Inflammatory macrophage (primary cell): ENCODE data around the gene RNF8.
"Not testable (repeated sequence)": the region's sequence is repeated elsewhere in the genome, so short reads cannot be mapped to it uniquely, and the experiment has no call there.

ENCODE experiments used
- DNase-seq, 2 donors: peaks; one replicate each; pipeline ENCODE4 v3.0.0-alpha.2; 2020 to 2022

The RNF8 gene

DNA sequence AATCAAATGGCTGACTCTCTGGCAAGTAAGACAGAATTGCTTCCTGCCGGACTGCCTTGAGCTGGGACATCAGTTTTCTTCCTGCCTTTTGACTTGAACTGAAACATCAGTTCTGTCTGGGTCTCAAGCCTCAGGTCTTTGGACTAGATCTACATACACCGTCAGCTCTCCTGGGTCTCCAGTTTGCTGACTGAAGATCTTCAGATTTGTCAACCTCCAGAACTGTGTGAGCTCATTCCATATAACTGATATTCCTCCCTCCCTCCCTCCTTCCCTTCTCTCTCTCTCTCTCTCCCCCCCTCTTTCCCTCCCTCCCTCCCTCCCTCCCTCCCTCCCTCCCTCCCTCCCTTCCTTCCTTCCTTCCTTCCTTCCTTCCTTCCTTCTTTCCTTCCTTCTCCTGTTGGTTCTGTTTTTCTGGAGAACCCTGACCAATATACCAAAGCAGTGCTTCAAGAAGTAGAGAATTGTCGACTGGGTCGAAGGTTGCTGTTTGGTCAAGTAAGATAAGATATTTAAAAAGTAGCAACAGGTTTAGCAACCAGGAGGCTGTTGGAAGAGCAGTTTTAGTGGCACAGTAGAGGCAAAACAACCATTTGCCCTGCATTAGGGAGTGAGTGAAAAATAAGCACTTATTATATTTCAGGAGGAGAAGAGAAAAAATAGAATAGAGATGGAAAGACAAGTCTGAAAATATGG lies 46.2 kb downstream of the RNF8 start:
- DNase-seq: no peak

DNA sequence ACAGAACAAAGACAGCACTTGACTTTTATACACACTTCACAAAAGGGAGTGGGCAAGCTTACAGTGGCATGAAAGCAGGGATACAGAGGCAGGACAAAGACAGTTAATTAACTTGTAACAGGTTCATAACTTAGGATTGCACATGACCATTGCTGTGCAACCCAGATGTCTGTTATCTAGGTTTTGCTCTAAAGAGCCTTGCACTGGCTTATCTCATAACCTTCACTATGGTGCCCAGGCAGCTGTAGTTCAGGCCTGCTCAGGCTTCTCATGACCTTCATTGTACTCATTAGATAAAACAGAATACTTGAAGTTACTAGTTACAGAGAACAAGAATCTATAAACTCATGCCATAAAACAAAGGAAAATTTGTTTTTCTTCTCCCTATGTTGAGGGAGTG lies 47.9 kb downstream of the RNF8 start:
- not testable (repeated sequence) for DNase-seq

- DNase-seq: no peak
Observed at GRCh38 chr6:37406726-37407341, 53.1 kb downstream of the RNF8 start.

- no peak for DNase-seq
Observed at GRCh38 chr6:37407948-37408347, 54.2 kb downstream of the RNF8 start.

- DNase-seq: no peak
Observed at GRCh38 chr6:37409501-37409900, 55.7 kb downstream of the RNF8 start.

- DNase-seq: no peak
Observed at GRCh38 chr6:37417393-37417792, 63.6 kb downstream of the RNF8 start.

- no peak for DNase-seq
Observed at GRCh38 chr6:37418722-37419121, 64.9 kb downstream of the RNF8 start.

- DNase-seq: no peak
Observed at GRCh38 chr6:37426058-37426944, 72.5 kb downstream of the RNF8 start.

DNA sequence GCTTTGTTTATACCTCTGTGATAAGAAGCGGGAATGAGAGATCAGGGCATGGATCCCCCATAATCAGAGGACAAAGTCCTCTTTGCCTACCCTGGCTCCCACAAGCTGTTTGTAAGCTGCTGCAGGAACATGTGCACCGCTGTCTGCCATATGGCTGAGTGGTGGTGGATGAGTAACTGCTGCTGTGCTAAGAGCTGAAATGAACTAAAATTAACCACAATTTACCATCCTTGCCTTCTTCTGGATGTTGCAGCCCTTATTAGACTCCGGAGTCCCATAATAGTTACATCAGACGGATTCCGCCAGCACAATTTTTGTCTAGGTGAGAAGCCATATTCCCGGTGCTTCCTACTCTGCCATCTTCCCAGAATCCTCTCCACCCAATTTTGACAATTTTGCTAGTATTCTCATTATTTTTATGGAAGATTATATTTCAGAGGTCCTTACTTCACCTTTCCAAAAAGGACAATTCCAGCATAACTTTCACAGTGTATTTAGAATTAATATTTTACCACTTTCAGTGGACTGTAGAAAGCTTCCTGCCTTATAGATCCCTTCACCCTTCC lies 73.2 kb downstream of the RNF8 start:
- DNase-seq: no peak

DNA sequence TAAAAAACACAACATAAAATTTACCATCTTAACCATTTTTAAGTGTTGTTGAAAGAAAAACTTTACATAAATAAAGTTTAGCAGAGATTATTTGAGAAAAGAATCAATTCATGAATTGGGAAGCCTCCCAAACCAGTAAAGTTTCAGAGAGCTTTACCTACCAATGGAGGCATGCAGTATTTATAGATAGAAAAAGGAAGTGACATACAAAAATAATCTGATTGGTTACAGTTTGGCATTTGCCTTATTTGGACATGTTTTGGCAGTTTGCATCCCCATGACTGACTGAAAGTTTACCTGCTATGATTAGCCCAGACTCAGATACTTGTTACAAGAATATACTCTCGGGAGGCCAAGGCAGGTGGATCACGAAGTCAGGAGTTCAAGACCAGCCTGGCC lies 75.6 kb downstream of the RNF8 start:
- no peak for DNase-seq

- peak in 1 of 2 donors; percentile 2 for DNase-seq
Observed at GRCh38 chr6:37432590-37432915, 78.8 kb downstream of the RNF8 start.

- DNase-seq: peak; percentile 95 to 96
Observed at GRCh38 chr6:37432916-37433656, 79.3 kb downstream of the RNF8 start, which contains the start of gene CMTR1. TSS of gene CMTR1 (plus strand) at chr6:37433221. CDS start at chr6:37435630, 2,409 bp downstream.

DNA sequence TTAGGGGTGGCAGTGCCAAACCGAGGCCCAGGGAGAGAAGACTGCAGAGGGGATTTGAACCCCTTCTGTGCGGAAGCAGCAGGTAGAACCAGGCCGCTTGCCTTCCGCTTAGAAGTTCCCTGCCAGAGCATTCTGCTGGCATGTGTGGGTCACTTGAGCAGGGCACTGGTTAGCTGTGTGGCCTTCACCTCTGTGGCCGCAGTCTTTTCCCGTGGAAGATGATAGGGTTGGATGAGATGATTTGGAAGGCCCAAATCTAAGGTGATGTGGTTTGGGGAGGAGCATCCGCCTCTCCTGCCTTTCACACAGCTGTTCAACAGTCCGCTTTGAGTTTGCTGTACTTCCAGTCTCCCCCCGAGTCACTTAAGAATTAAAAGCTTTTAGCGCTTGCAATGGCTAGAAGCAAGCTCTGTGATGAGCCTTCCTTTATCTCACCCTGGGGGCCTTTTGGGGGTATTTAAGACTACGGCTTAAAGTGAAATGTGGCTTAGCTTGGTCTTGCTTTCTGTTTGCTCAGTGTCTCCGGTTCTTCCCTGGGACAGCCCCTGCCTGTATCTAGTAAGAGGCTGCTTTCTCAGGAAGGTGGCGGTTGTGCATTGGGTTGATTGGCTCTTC lies 80.0 kb downstream of the RNF8 start:
- DNase-seq: peak; percentile 8 to 30

DNA sequence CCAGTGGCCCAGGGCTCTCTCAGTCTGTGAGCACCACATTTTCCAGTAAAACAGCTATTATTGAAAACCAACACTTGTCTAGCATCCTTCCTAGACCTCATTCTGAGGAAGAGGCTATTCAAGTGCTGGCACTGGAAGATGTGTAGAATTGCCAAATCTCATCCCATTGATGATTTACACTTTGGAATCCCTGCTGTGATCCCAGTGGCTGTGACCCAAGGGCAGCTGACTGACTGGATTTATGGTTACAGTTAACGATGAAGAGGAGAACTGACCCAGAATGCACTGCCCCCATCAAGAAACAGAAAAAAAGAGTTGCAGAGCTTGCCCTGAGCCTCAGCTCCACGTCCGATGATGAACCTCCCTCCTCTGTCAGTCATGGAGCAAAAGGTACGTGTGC lies 81.6 kb downstream of the RNF8 start:
- DNase-seq: no peak

DNA sequence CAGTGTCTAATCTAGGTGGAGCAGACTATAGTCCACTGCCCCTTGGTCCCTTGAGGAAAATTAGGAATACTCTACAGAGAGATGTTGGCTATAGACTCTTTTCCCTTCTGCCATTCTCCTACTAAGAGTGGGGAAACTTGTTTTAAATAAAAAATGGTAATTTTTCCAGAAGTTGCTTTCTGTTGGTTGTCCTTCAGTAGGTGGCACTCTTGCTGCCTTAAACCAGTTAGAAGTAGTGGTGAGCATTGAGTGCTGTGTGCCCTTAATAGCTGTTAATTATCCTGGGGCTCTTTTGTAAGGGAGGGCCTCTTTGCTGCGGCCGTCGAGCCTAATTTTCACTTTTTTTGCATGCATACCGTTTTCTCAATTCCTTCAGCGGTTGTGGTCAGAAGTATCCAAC lies 82.0 kb downstream of the RNF8 start:
- DNase-seq: no peak

DNA sequence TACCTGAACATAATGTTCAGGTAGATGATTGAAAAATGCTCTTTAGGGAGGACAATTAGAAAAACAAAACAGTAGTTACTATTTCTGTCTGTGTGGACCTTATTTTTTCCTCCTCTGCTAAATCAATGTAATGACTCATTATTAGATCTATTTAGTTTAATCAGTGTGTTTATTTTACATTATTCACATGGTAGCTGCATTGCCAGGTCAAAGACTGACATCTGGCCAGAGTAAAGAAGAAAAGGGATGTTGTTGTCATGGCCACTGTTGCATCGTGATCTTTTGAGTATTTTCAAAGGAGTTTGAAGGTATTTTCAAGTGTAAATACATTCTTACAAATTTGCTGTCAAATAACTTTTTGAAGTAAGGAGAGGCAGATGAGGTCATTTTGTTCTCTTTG lies 85.1 kb downstream of the RNF8 start:
- DNase-seq: no peak

- DNase-seq: no peak
Observed at GRCh38 chr6:37441651-37442050, 87.9 kb downstream of the RNF8 start.

DNA sequence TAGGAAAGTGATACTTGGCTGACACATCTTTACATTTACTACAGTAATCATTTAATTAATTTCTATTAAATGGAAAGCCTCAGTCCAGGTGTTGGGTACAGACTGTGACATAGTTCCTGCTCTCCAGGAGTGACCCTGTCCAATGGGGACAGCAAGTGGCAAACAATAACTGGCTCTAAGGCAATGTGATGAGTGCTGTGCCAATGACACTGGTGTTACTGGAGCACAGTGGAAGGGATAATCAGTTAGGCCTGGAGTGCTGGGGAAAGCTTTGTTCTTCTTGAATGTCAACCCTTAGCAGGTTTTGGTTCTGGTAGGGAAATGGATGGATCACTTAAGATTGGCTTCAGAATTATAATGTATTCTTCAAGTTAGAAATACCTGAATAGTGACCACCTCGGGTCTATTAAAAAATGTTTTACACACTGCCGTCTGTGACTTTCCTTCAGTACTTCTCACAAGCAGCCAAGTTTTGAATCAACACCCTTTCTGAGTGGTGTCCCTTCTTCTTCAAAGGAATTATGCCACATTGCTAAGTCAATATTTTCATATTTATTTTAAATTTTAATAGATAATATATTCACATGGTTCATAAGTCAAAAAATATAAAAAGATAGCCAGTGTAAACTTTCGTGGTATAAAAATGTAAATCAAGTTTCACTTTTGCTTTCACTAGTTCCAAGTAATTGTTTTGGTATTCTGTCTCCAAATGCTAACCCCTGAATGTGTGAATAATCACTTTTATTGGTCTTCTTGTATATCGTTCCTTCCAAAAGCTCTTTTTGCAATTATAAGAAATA lies 88.8 kb downstream of the RNF8 start:
- no peak for DNase-seq

GRCh38 chr6:37443216-37443542 lies 89.4 kb downstream of the RNF8 start:
- not testable (repeated sequence) for DNase-seq
